SW480 (cell line): ENCODE results near the gene CCL5.
A peak's percentile ranks its signal among the peaks of the same experiment; 100 is the strongest.
"Not testable (repeated sequence)": the region's sequence is repeated elsewhere in the genome, so short reads cannot be mapped to it uniquely, and the experiment has no call there.

Experiments used
- DNase-seq: peaks from one replicate; pipeline ENCODE4 v3.0.0-alpha.2; 2016; ENCODE audit warnings: low spot score

Gene CCL5

DNA sequence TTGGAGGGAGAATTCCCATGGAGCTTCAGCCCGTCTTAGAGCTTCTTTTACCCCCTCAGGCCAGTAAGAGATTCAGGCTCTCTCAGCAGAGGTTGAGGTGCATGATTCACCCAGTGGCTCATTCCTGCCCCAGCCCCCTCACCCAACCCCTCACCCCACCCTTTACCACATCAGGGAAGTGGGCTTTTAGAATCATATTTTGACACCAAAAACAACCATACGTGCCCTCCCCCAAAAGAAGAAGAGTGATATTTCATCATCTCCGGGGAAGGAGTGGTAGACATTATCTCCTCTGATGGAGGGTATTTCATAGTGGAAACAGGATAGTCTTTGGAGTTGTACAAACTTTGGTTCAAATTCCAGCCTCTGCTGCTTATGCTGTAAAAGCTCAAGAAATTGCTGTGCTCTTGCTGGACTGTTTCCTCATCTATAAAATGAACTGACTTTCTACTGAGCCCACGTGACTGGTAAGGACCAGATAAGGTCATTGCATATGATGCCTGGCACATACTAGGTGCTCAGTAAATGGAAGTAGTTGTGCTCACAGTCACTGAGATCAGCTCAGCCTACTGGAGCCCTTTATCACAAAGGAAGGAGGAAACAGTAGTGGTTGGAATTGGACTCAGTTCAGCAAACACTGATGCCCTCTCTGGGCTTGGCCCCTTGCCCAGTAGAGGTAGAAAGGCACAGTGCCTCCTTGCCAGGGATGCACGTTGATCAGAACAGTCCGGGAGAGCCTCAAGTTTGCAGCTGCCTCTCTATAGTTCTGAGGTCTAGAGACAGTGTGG lies 18.3 kb upstream of the CCL5 start:
- DNase-seq: no peak

DNA sequence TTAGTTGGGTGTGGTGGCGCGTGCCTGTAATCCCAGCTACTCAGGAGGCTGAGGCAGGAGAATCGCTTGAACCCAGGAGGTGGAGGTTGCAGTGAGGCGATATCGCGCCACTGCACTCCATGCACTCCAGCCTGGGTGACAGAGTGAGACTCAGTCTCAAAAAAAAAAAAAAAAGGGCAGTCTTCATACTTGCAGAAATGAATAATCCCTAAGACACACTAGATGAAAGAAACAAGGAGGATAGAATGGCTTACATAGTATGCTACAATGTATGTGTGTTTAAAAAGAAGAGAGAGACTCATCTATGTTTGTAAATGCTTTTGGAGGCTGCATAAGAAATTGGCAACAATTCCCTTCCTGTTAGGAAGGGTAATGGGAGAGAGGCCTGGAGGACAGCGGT lies 17.6 kb upstream of the CCL5 start:
- DNase-seq: not testable (repeated sequence)

DNA sequence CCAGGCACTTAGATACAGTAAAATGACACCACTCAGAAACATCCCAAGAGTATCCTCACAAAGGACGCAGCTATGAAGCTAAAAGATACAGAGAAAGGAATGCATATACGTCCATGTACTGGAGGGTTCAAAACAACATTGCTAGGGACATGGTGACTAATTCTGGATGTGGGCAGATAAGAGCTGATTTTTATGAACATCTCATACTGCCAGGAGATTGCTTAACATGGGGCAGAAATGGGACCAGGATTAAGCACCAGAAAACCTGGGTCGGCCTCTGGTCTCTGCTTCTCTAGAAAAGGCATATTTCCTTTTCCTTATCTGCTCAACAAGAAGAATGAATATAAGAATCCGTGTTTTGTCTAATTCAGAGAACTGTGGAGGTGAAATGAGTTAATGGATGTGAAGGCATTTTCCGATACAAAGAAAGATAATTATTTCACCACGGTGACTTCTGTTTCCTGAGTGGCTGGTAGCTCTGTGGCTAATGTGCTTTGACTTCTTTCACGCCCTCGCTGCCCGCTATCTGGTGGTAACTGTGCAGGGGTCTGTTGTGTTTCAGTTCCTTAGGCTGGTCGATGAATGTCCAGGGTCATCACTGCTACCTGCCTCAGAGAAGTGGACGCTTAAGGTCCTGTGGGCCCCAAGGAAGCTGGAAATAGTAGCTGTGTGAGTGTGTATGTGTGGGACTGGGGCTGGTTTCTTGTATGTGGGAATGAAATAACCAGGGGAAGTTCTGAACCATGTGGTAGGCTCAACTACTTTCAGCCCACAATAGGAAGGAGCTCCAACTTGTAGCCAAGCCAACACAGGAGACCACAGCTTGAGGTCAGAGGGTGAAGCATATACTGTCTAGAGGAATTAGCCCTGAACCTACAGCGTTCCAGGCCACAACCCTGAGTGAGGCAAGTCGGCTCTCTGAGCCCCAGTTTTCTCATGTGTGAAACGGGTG lies 15.8 kb upstream of the CCL5 start:
- no peak for DNase-seq

DNA sequence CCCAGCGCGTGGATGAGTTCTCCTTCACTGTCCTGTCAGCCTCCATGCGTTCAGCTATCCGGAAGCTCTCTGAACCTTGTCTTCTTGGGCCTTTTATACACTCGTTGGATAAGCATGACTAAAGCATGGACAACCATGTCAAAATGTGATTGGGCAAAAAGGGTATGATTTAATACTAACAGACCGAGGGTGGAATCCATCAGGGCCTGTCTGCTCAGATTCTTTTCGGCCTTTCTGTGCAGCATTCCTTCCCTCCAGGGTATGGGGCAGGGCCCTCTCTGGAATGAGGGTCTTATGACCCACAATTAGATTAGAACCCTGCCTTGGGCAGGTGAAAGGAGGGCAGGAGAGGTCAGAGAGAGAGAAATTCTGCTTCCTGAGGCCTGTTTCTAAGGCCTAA lies 14.0 kb upstream of the CCL5 start:
- no peak for DNase-seq

GRCh38 chr17:35893751-35894150 lies 13.6 kb upstream of the CCL5 start:
- DNase-seq: no peak

GRCh38 chr17:35892091-35893035 lies 12.2 kb upstream of the CCL5 start:
- no peak for DNase-seq

DNA sequence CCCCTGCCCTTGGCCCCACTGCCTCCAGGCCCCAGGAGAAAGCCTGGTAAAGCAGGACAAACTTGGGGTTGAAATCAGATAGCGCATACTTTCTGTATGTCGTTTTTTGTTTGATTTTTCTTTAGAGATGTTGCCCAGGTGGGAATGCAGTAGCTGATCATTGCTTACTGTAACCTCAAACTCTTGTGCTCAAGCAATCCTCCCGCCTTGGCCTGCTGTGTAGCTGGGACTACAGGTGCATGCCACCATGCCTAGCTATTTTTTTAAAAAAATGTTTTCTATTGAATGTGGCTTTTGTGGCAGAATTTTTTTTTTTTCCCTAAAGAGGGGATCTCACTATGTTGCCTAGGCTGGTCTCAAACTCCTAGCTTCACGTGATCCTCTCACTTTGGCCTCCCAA lies 11.1 kb upstream of the CCL5 start:
- no peak for DNase-seq

DNA sequence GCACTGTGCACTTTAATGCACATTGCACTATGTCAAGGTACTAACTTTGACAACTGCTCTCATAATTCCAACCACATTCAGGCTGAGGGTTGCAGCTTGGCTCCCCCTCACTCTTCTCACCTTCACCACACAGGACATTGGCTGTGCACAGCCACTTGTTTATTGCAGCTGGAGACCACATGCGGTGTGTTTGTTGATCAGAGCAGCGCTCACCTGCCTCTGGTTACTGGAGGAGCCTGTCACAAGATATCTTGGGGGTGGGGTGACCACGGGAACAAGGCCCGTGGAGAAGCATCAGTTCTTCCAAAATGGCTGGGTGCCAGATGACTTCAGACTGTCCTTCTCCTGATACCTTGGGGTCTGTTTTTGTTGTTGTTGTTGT lies 10.6 kb upstream of the CCL5 start:
- no peak for DNase-seq

DNA sequence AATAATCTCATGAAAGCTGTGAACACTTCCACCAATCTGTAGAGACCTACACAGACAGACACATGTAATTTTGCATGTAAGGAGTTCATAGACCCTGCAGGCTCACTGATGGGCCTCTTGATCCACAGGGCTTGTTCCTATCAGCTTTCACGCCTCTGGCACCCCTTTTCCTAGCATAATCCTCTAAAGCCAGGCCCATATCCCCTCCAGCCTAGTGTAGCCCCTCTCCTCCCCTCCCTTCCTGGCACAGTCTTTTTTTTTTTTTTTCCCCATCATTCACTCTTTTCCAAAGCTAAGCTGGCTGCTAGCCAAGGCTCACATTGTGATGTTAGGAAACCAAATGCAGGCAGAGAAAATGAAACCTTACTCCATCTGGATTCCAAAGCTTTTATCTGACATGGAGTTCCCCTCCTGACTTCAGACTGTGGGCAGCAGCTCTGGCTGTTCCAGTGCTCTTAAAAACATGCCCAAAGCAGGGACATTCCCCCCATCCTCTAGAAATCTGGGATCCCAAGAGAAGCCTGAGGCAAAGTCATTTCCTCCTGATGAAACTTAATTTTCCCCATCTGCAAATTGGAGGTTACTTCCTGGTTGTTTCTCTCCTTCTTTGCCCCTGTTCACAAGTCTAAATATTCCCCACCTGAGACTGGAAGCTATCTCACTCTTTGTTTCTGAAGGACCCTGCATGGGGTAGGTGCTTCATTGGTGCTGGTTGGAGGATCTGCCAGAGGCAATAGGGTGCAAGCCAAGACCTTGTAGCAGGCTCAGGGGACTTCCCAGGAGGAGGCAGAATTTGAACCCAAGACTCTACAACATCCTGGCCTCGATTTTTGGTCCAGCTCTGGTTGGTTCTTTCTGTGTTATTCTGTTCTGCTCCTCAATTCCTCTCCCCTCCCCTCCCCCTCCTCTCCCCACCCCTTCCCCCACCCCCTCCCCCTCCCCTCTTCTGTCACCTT lies 9.9 kb upstream of the CCL5 start:
- DNase-seq: no peak

GRCh38 chr17:35889241-35889640 lies 9.1 kb upstream of the CCL5 start:
- no peak for DNase-seq

DNA sequence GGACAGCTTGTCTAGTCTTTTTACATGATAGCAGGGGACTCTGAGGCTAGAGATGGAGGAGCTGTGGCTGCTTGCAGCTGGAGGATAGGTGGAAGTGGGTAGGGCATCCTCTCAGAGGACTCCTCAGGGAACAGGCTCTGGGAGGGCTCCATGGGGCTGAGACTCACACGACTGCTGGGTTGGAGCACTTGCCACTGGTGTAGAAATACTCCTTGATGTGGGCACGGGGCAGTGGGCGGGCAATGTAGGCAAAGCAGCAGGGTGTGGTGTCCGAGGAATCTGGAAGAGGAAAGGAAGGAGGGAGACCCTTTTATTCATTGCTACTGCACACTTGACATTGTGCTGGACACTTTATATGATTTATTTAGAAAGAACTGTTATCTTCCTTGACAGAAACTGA lies 1.8 kb downstream of the CCL5 start:
- peak; percentile 36 for DNase-seq

- no peak for DNase-seq
These were observed 2.7 kb downstream of the CCL5 start for GRCh38 chr17:35877345-35878029.

DNA sequence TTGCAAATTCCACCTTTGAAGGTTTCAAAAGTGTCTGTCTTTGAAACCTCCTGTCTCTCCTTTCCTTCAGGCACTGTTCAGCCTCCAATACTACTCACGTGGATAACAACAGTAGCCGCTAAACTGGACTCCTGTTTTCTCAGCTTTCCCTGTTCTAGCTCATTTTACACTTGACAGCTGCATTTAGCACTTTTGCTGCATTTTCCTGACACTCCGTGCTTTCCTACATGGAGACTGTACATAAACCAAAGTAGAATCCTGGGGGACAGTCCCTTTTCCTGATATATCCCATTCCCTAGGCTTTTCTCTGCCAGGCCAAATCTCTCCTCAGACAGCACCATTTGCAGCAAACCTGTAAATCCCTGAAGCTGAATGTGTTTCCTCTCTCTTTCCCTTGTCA lies 3.6 kb downstream of the CCL5 start:
- no peak for DNase-seq

GRCh38 chr17:35875800-35876139 lies 4.4 kb downstream of the CCL5 start:
- DNase-seq: no peak

GRCh38 chr17:35875072-35875799 lies 4.9 kb downstream of the CCL5 start:
- no peak for DNase-seq

- DNase-seq: no peak
These were observed 7.8 kb downstream of the CCL5 start for GRCh38 chr17:35872196-35872980.

DNA sequence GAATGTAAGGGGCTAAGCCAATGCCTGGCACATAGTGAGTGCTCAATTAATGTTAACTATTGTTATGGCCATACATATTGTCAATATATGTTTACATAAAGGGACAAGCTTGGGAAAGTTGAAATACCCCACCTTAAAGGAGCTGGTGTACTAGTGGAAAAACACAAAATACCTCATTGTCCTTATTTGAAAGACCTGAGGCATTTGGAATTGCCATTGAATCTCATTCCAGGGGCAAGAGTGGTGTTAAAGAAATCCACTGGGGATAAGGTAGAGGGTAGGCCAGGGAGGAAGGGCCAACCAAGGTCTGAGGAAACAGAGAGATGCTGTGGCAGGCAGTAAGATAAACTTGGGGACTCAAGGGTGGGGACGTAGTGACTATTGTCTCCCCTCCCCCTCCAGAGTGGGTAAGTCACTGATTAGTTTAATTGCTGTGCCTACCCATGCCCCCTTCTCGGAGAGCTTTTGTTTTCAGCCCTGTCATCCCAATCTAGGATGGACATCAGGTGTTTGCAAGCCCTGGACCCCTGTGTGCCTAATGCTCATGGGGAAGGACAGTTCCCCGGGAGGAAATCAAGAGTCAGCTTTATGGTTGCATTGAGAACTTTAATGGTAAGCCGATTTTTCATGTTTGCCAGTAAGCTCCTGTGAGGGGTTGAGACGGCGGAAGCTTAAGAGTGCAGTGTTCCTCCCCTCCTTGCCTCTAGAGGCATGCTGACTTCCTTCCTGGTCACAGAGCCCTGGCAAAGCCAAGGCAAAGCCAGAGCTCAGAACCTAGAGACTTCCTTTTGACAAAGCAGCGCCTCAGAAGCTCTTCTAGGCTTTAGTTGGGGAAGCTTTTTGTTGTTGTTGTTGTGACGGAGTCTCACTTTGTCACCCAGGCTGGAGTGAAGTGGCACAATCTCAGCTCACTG lies 9.0 kb downstream of the CCL5 start:
- DNase-seq: no peak

DNA sequence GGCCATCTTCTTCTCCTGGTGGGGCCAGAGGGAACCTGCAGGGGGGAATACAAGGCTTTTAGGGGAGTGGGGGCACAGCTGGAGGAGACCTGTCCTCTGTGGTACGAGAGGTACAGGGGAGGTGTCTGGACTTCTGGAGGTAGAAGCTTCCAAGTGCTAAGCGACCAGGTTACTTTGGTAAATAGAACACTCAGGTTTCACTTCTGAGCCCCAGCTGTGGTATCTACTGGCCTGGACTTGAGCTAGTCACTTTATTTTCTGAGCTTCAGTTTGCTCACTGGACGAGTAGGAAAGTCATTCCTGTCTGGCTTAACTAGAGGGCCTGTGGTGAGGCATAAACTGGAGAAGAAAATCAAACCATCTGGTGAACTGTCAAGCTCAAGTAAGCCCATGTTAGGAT lies 11.4 kb downstream of the CCL5 start, which contains the start of gene HEATR9:
Gene HEATR9, minus strand, starts transcription at position 155 of the 400 bp plus-strand sequence. Its CDS starts 149 bp downstream, at position 6.
- no peak for DNase-seq
